GM18870 (cell line): Measurements from ENCODE around the gene ZNF576.
"Not testable (repeated sequence)": the region's sequence is repeated elsewhere in the genome, so short reads cannot be mapped to it uniquely, and the experiment has no call there.

ENCODE experiments used
- ATAC-seq: cut with Tn5 transposase; IDR thresholded peaks from one replicate; pipeline ENCODE4 v1.9.1; 2021; ENCODE audit warnings: moderate library complexity; ENCODE audit not compliant: unreplicated experiment

The ZNF576 gene

GRCh38 chr19:43595999-43596841 is at the start of gene ZNF576, which contains the start of gene IRGQ:
ZNF576 (plus strand) TSS chr19:43596595; CDS start chr19:43597109, 514 bp downstream.
IRGQ (minus strand) TSS chr19:43596134; CDS start chr19:43595338, 796 bp downstream.
- peak; percentile 82 for ATAC-seq

GRCh38 chr19:43547926-43548325 is 48.5 kb upstream of the ZNF576 start:
- not testable (repeated sequence) for ATAC-seq

GRCh38 chr19:43548706-43549105 is 47.7 kb upstream of the ZNF576 start:
- no peak for ATAC-seq

GRCh38 chr19:43551399-43552197 is 44.8 kb upstream of the ZNF576 start:
- ATAC-seq: no peak

- no peak for ATAC-seq
Measured at GRCh38 chr19:43552198-43552450, 44.3 kb upstream of the ZNF576 start.

- ATAC-seq: no peak
Measured at GRCh38 chr19:43552616-43553015, 43.8 kb upstream of the ZNF576 start.

- no peak for ATAC-seq
Measured at GRCh38 chr19:43553656-43554055, 42.7 kb upstream of the ZNF576 start.

GRCh38 chr19:43554317-43554895 is 42.0 kb upstream of the ZNF576 start:
- no peak for ATAC-seq

GRCh38 chr19:43555185-43555770 is 41.1 kb upstream of the ZNF576 start:
- ATAC-seq: no peak

GRCh38 chr19:43560687-43561086 is 35.7 kb upstream of the ZNF576 start:
- ATAC-seq: no peak

- no peak for ATAC-seq
Measured at GRCh38 chr19:43561139-43561970, 35.0 kb upstream of the ZNF576 start.

- ATAC-seq: no peak
Measured at GRCh38 chr19:43562226-43562697, 34.1 kb upstream of the ZNF576 start.

GRCh38 chr19:43562698-43563241 is 33.6 kb upstream of the ZNF576 start:
- peak; percentile 79 for ATAC-seq

- ATAC-seq: no peak
Measured at GRCh38 chr19:43563816-43564457, 32.5 kb upstream of the ZNF576 start.

- no peak for ATAC-seq
Measured at GRCh38 chr19:43564800-43565199, 31.6 kb upstream of the ZNF576 start.

- no peak for ATAC-seq
Measured at GRCh38 chr19:43569657-43570056, 26.7 kb upstream of the ZNF576 start.

GRCh38 chr19:43570174-43570791 is 26.1 kb upstream of the ZNF576 start:
- ATAC-seq: no peak

GRCh38 chr19:43572171-43572588 is 24.2 kb upstream of the ZNF576 start:
- ATAC-seq: no peak
